Renal cortical epithelial cell (primary cell): ENCODE results near the gene CCDC8. TPM values are rescaled to one million over a fixed set of nuclear protein-coding genes. Genes with fewer than 3 reads are reported as not detected.
"Not testable (repeated sequence)": the region's sequence is repeated elsewhere in the genome, so short reads cannot be mapped to it uniquely, and the experiment has no call there.

Experiments used
- DNase-seq: peaks from one replicate; pipeline ENCODE4 v3.0.0-alpha.2; 2011; ENCODE audit warnings: low read depth
- total RNA-seq: library from RNA; depleted of rRNA; stranded (reverse); fragments of >200 nt; gene quantifications from 2 replicates; pipeline ENCODE4 v1.2.3, GENCODE V29; 2014

Gene CCDC8
- total RNA-seq, 1 donor from 2014 or later = 30.7 TPM

DNA sequence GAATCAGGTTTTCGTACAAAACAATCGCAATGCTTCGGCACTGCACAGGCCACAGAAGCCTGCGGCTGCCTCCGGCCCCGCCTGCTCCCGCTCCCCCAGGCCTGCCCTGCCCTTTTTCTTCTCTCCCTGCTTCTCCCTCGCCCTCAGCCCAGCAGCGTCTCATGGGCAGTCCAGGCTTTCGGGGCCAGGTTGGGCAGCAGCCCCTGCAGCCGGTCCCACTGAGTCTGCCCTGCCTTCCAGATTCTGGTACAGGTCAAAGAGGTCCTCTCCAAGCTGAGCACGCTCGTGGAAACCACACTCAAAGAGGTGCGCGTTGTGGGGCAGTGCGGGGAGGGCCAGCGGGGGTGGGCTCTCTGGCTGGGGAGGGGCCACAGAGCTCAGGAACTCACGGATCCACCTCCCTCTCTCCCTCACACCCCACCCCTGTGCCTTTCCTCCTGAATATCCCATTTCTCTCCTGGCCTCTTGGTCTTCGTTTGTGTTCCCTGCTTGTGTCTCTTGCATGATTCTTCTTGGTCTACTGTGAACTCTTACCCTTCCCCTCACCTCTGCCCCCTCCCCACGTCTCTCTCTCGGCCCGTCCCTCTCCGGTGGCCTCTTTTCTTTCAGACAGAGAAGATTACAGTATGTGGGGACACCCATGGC is 30.1 kb downstream of the CCDC8 start:
- DNase-seq = no peak

DNA sequence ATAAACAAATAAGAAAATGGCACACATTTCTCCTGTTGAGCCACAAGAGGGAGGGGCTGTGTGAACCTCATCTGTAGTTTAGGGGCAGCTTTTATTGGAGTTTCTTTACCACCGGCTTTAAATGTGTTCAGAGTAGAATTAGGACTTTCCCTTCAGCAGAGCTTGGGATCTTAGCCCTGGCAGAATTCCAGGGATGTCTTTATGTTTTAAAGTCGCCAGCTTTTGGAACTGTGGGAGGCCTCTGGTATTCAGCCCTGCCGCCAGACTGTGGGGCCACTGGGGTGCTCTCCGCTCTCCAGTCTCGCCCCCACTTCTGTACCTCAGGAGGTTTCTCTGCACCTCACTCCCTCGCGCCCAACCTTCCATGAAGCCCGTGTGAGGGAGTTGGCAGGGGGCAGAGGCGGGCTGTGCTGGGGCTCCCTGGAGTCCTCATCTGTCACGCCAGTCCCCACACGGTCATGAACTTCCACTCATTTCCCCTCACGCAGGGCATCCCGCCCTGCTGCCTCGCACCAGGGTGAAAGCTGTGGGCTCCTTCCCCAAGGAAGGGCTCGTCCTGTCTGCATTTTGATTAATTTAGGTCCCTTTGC is 31.5 kb downstream of the CCDC8 start:
- DNase-seq = no peak

DNA sequence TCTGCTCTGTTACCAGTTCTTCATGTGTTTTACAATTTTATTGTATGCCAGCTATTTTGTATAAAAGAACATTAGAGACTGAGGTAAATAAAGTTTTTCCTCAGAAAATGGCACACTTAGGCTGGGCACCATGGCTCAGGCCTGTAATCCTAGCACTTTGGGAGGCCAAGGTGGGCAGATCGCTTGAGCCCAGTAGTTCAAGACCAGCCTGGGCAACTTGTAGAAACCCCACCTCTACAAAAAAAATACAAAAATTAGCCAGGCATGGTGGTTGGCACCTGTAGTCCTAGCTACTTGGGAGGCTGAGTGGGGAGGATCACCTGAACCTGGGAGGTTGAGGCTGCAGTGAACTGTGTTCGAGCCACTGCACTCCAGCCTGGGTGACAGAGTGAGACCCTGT is 32.0 kb downstream of the CCDC8 start:
- no peak for DNase-seq

DNA sequence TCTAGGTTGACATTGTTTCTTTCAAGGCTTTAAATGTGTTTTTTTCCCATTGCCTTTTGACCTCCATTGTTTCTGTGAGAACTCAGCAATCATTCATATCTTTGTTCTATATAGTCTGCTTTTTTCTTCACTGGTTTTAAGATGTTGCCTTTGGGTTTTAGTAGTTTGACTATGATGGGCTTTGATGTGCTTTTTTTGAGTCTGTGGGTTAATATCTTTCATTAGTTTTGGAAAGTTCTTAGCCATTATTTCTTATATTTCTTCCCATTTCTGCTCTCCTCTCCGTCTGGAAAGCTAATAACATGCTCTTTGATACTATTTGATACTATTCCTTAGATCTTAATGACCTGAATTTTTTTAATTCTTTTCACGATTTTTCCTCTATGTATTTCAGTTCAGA is 32.7 kb downstream of the CCDC8 start:
- no peak for DNase-seq

DNA sequence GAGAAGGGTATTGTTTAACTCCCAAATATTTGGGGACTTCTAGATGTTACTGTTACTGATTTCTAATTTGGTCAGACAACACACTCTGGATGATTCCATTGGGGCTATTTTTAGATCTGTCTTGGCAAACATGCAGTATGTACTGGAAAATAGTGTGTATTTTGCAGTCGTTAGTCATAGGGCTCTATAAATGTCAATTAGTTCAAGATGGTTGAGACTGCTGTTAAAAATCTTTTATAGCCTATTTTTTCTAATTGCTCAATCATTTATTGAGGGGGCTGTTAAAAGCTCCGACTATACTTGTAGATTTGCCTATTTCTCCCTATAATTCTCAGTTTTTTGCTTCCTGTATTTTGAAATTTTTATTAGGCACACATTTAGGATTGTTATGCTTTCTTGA is 35.1 kb downstream of the CCDC8 start:
- DNase-seq = peak; percentile 14

DNA sequence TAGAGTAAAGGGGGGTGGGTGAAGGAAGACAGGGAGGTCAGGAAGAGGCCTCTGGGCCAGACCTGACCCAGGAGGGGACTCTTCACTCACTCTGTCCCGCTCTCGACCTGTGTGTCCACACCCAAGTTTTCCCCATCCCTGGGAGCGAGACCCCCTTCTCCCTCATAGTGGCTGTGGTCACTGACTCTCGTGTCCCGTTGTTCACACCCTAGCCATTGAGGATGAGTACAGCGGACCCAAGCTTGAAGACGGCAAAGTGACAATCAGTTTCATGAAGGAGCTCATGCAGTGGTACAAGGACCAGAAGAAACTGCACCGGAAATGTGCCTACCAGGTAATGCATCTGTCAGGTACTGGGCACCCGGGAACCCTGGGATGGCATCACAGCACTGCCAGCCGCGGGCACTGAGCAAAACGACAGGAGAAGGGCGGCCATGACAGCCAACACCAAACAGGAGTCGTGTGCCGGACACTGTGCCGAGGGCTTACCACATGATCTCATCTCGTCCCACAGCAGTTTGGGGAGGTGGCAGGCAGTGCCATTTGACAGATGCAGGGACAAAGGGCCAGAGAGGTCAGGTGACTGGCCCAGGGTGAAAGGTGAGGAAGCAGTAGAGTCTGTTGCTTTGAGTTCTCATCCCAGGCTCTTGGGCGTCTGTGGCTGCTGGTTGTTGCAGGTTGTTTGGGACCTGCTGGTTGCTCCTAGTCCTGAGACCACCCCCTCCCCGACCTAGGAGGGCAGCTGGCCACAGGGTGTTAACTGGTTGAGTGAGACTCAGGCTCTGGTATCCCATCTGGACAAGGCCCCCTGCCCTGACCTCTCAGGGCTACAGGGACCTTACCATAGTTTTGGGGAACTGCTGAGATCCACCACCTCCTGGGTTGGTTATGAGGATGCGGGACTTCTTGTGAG is 36.9 kb downstream of the CCDC8 start:
- no peak for DNase-seq

DNA sequence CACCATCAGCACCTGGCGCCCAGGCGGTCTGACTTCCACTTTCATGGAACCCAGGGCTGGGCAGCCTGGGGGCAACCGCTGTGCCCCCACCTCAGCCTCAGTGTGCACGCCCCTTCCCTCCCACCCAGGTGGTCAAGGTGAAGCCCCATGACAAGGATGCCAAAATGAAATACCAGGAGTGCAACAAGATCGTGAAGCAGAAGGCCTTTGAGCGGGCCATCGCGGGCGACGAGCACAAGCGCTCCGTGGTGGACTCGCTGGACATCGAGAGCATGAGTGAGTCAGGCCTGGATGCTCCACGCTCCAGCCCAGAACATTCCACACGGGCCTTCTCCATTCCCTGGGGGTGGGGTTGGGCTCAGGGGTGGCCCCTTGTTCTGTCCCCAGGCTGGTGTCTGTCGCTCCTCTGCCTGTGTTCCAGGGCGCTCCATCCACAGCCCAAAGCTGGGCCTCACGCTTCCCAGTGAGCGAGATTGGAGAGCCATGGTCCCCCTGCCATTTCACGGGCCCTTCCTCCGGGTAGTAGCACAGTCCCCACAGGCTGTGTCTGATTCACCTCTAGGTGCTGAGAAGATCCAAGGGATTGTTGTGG is 37.8 kb downstream of the CCDC8 start:
- not testable (repeated sequence) for DNase-seq

DNA sequence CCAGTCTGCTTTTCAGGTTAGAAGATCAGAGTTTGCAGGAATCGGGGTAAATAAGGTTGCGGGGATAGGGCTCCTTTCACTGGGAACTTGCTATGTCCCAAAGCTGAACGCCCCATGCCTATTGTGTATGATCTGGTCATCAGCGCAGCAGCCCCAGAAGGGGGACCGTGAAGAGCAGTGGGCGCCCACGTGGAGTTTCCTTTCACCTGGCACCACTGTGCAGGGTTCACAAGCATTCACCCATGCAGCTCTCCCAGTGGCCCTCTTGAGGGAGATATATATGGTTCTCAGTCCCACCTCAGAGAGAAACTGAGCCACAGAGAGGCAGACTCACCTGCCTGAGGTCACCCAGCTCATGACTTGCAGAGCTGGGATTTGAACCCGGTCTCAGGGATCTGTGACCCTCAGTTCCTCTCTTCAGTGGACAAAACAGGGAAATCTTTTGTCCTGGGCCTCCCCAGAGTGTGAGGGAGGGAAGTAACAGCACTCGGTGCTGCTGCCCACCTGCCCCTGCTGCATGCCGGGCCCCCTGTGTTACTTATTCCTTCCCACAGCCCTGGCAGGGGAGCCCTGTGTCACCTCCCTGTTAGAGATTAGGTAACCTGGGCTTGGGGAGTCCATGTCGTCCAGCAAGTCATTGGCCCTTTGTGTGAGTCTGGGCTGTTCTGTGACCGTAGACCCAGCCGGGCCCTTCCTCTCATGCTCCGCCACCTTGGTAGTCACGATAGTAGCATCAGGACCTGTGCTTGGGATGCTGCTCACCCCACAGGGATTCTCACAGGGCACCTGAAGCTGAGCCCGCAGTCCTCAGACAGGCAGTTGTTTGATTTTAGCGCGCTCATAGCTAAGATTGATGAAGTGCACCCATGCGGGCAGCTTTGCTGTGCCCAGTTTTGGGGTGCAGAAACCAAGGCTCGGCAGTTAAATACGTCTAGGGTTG is 38.6 kb downstream of the CCDC8 start:
- no peak for DNase-seq

DNA sequence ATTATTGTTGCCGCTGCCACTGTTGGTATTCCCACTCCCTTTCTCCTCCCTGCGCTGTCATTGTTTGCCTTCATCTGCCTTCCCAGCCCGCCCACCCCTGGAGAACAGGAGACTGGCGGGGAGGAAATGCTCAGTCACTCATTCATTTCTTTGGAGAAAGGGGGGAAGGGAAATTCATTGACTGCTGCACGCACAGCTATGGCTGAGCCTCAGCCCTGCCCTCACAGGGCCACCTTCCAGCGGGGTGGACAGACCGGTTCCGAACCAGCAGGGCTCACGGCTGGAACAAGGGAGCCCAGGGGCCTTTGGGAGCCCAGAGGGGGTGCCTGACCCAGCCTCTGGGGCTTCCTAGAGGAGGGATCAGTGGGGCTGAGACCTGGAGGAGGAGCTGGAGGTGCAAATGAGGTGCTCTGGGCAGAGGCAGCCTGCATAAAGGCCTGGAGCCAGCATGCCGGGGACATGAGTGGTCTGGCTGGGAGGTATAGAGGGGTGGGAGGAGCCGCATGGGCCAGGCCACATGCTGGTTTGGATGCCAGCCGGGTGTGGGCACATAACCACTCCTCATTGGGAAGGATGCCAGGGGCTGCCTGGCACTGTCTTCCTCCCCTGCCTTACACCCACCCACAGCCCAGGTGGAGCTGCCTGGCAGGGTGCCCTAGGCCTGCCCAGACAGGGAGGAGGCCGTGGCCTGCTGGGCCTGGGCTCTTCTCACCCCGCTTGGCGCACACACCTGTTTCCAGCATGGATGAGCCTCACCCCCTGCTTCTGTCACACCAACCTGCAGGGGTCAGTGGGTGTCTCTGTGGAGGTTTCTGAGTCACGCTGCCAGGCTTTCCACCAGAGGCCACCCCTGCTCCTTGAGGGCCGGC is 39.6 kb downstream of the CCDC8 start:
- peak; percentile 96 for DNase-seq

DNA sequence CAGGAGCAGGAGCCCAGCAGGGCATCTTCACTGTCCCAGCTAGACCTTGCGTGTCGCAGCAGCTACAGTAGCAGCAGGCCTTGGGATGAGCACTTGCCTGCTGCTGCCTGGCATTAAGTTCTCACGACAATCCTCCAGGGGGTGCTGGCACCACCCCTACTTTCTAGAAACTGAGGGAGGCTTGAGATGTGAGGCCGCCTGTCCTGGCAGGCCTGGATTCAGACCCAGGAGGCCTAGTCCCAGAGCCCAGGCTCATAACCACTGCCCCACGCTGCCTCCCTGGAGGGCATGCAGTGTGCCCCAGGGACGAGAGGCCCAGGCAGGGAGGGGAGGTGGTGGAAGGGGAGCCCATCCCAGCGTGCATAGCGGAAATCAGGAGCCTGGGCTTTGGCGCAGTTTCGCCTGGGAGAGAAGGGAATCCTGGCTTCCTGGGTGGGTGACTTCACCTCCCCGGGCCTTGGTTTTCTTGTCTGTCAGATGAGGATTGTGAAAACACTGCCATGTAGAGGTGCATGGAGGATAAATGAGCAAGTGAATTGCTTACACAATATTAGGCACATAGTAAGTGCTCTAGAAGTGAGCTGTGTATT is 40.4 kb downstream of the CCDC8 start:
- DNase-seq = no peak

DNA sequence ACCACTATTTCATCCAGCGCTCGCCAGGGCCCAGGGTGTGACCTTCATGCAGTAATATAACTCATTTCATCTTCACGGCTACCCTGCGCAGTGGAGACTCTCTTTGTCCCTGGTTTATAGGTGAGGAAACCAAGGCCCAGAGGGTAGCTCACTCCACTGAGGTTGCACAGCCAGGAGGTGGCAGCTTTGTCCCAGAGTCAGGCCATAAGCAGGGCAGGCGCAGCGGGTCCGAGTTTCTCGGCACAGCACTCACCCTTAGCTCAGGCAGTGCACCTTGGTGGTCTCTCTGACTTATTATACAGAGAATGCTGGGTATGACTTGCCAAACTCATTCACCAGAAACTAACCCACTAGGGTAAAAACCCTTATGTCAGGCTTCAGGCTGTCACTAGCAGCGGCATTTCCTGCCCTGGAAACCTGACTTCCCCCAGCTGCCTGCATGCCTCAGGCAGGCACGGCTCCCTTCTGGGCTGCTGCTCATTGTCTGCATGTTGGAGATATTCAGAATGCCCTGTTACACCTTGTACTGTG is 41.9 kb downstream of the CCDC8 start:
- no peak for DNase-seq

DNA sequence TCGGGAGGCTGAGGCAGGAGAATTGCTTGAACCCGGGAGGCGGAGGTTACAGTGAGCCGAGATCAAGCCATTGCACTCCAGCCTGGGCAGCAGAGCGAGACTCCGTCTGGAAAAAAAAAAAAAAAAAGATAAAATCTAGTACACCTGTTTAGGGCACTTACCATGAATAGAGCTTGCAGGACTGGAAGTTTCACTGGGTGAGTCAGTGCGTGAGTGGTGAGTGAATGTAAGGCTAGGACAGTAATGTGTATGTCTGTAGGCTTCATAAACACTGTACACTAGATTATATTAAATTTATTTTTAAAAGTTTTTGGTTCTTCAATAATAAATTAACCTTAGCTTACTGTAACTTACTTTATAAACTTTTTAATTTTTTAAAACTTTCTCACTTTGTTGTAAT is 43.5 kb downstream of the CCDC8 start:
- DNase-seq = peak; percentile 36

DNA sequence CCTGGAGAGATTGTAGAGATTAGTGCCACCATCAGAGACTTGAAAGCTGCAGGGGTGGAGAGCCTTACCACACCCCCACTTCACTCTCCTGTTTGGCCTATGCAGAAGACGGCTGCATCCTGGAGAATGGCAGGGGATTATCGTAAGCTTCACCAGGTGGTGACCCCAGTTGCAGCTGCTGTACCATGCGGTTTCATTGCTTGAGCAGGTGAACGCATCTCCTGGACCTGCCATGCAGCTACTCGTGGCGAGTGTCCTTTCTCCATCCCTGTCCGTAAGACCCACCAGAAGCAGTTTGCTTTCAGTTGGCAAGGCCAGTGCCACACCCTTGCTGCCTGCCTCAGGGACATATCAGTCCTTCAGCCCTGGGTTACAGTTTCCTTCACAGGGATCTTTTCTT is 45.2 kb downstream of the CCDC8 start:
- no peak for DNase-seq

DNA sequence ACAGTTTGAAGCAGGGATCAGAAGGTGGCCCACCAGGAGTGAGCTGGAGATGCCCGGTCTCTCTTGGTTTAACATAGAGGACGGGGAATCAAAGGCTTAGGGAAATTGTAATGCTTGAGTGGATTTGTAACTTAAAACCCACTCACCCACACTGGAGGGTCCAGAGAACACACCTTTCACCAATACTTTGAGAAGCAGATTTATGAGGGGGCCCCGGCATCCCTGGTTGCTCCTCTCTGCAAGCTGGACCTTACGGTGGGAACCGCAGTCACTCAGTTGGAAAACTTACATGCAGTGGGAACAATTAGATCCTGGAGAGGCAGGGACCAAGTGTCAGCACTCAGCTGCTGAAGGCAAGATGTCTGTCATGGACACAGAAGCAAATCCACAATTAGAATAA is 45.9 kb downstream of the CCDC8 start:
- DNase-seq = no peak

DNA sequence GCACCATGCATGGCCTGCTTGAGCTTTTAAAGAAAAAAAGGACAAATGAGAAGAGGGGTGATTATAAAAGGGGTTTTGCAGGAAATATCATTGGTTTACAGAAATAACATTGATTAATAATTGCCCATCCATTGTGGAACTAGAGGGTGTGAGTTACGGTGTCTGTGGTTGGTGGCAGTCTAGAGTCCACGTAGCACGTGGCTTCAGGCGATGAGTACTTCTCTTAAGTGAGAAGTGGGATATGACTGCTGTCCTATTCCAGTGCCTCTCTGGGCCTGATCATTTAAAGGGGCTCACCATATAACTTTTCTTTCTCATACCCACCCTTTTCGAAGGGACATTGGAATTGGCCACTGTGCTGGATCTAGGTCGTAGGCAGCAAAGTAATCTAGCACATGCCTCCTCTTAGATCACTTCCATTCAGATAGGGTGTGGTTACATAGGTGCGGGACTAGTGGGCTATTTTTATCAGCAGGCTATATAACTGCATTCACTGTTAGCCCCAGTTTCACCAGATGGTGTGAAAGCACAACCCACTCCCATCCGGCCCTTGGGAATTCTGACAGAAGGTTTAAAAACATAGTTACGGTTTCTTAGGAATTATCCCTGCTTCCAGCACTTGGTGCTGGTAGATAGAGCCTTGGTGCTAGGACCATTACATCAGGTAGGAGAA is 46.6 kb downstream of the CCDC8 start:
- no peak for DNase-seq

DNA sequence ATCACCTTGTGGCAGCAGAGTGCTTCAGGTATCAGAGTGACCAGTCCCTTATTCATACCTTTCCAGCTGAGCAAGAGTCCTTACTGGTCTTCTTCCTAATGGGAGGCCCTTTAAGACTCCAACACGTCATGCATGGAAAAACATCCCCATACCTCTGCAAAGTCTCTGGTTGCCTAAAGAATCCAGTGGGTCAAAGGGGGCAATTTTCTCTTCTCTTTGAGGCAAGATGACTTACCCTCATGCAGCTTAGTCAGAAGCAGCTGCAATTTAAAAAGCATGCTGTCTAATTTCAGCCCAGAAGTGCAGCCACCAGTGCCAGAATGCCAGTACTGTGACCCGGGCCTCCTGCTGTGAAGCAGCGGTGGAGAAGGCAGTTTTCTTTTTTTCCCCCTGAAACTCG is 47.8 kb downstream of the CCDC8 start:
- DNase-seq = no peak

DNA sequence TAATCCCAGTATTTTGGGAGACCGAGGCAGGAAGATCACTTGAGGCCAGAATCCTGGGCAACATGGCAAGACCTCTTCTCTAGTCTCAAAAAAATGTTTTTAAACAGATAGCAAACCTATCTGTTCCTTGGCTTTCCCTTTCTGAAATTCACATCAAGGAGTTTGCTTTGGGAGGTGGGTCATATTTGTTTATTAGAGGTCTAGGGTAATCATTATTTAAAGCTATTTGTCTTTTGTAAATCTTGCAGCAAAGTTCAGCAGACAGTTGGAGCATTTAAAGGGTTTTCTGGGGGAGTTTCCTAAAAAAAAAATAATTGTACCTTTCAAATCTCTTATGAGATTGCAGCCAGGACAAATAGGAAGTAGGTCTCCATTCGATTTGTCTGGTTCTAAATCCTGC is 49.0 kb downstream of the CCDC8 start:
- no peak for DNase-seq

DNA sequence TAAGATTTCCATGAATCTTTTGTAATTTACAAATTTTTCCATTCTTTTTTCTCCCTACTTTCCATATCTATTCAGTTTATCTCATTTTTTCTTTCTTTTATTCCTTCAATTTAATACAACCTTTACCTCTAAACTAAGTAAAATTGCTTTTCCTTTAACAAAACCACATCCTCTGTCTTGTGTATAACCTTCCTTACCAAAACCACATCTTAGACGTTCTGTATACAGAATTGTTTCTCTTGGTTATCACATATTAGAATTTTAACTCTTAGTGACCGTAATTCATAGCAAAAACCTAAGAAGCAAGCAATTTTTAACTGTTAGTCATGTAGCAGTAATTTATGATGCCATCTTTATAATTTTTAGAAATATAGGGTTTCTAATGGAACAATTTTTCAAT is 51.4 kb downstream of the CCDC8 start:
- DNase-seq = no peak
